Activated CD4-positive, alpha-beta T cell treated with anti-CD3 and anti-CD28 coated beads for 36 hours (primary cell): Measurements from ENCODE around the gene TRPM5. TPM values are rescaled to one million over a fixed set of nuclear protein-coding genes. Genes with fewer than 3 reads are reported as not detected.
A peak's percentile ranks its signal among the peaks of the same experiment; 100 is the strongest.

Experiments
- ATAC-seq: fragments of 200-7000 bp; cut with Tn5 transposase; one replicate; pipeline ENCODE4 v1.10.0; 2021; ENCODE audit warnings: mild to moderate bottlenecking, moderate library complexity
- CTCF ChIA-PET: fragments of 350-600 bp; sonication (Branson Sonifier 250); formaldehyde crosslinking; loops from one replicate; lab custom pipeline; 2021; ENCODE audit warnings: antibody characterized with exemption; lab: Charles Lee
- POLR2A ChIA-PET: fragments of 350-600 bp; sonication (Branson Sonifier 250); formaldehyde crosslinking; loops from one replicate; lab custom pipeline; 2021; ENCODE audit warnings: antibody characterized with exemption, inconsistent platforms; lab: Charles Lee
- DNase-seq: peaks from one replicate; pipeline ENCODE4 v3.0.0-alpha.2; 2020
- H3K27ac Mint-ChIP-seq: one replicate; pipeline ENCODE4 v1.8.0; 2021; ENCODE audit warnings: mixed read lengths
- H3K27me3 Mint-ChIP-seq: one replicate; pipeline ENCODE4 v1.8.0; 2021; ENCODE audit warnings: mixed read lengths
- H3K36me3 Mint-ChIP-seq: one replicate; pipeline ENCODE4 v1.8.0; 2021; ENCODE audit warnings: low read depth, mixed read lengths
- H3K4me1 Mint-ChIP-seq: one replicate; pipeline ENCODE4 v1.8.0; 2021; ENCODE audit warnings: mixed read lengths
- H3K4me3 Mint-ChIP-seq: one replicate; pipeline ENCODE4 v1.8.0; 2021; ENCODE audit warnings: mild to moderate bottlenecking, moderate library complexity, mixed read lengths
- H3K9me3 Mint-ChIP-seq: one replicate; pipeline ENCODE4 v1.8.0; 2021; ENCODE audit warnings: low read depth, mixed read lengths
- intact Hi-C, 2 experiments: fragments of 100-400 bp; cut with DNase I in 1 of 2; cut with micrococcal nuclease in 1 of 2; formaldehyde crosslinking; loops; one replicate each; pipeline versions ENCODE4 v1.14.2 to v1.15.1; 2022 to 2024; cut with DNase I, micrococcal nuclease
- total RNA-seq, 2 experiments: library from RNA; stranded (reverse); gene quantifications; one replicate each; pipeline ENCODE4 v1.2.3, GENCODE V29; 2021

The TRPM5 gene, protein sequence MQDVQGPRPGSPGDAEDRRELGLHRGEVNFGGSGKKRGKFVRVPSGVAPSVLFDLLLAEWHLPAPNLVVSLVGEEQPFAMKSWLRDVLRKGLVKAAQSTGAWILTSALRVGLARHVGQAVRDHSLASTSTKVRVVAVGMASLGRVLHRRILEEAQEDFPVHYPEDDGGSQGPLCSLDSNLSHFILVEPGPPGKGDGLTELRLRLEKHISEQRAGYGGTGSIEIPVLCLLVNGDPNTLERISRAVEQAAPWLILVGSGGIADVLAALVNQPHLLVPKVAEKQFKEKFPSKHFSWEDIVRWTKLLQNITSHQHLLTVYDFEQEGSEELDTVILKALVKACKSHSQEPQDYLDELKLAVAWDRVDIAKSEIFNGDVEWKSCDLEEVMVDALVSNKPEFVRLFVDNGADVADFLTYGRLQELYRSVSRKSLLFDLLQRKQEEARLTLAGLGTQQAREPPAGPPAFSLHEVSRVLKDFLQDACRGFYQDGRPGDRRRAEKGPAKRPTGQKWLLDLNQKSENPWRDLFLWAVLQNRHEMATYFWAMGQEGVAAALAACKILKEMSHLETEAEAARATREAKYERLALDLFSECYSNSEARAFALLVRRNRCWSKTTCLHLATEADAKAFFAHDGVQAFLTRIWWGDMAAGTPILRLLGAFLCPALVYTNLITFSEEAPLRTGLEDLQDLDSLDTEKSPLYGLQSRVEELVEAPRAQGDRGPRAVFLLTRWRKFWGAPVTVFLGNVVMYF (N-terminal part only)
- total RNA-seq: under 1 TPM in 1 of 2 experiments, not detected in 1; 0.05 TPM

- DNase-seq (peak; percentile 92), ATAC-seq (peak; percentile 45)
- intact Hi-C loops: loop anchor here in 1 of 2 experiments (1.0 to 2.0 kb wide), 7 partner anchors 37 to 548 kb away; partner anchors contain the start of genes CD81, CDKN1C, NAP1L4 and TSSC4
- POLR2A ChIA-PET: interaction anchor here (1.5 kb wide), 1 partner anchor 66 kb away, joined by 5 read pairs; the partner anchor contains the start of gene CD81
- H3K27ac Mint-ChIP-seq: peak within 1 kb of the TSS; percentile 71
- CTCF ChIA-PET: interaction anchor here (1.1 kb wide), 2 partner anchors 68 to 89 kb away, joined by 3 read pairs; partner anchors contain the start of gene CD81
- no peaks in the 10 kb centered on the region for H3K27me3 Mint-ChIP-seq
- H3K9me3 Mint-ChIP-seq: peaks cover 2% of the 10 kb centered on the region
- H3K4me1 Mint-ChIP-seq: peaks cover 38% of the 10 kb centered on the region
- H3K36me3 Mint-ChIP-seq: no peaks in the 10 kb centered on the region
- peak within 1 kb of the TSS; percentile 86 for H3K4me3 Mint-ChIP-seq
Measured at GRCh38 chr11:2443881-2444820, at the start of gene TRPM5. TRPM5 (minus strand) TSS chr11:2444514; CDS start chr11:2423036, 21,478 bp downstream.

DNA sequence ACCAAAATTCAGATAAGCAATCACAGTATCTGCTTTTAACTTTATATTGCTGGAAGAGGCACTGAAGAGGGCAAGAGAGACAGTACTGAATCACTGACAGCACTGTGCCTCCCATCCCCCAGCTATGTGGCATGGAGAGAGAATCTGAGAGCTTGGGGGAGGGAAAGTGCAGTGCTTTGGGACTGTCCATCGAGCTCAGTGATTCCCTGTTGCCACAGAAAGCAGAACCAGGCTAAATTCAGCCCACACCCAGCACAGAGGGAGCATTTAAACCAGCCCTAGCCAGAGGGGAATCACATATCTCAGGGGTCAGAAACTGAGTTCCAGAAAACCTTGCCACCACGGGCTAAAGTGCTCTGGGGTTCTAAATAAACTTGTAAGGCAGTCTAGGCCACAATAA is 44.8 kb upstream of the TRPM5 start:
- ATAC-seq (no peak), DNase-seq (no peak)
- intact Hi-C loops: no loop called here
- H3K4me1 Mint-ChIP-seq: no peaks in the 10 kb centered on the region
- H3K27ac Mint-ChIP-seq: no peak overlapping the region
- ChIA-PET POLR2A (interaction anchor here (0.7 kb wide), 1 partner anchor 65 kb away, joined by 3 read pairs; no protein-coding TSS in a partner anchor), CTCF (interaction anchor here (0.6 kb wide), 1 partner anchor 891 kb away, joined by 3 read pairs; no protein-coding TSS in a partner anchor)
- H3K27me3 Mint-ChIP-seq: no peaks in the 10 kb centered on the region
- H3K9me3 Mint-ChIP-seq: peaks cover 42% of the 10 kb centered on the region
- H3K4me3 Mint-ChIP-seq: no peak overlapping the region
- H3K36me3 Mint-ChIP-seq: peaks cover 38% of the 10 kb centered on the region

DNA sequence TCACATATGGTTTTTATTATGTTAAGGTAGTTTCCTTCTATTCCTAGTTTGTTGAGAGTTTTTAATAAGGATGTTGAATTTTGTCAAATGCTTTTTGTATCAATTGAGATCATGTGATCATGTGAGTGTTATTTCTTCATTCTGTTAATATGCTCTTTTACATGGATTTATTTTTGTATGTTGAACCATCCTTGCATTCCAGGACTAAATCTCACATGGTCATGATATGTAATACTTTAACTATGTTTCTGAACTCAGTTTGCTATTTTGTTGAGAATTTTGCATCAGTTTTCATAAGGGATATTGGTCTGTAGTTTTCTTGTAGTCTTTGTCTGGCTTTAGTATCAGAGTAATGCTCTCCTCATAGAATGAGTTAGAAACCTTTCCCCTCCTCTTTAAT is 43.7 kb upstream of the TRPM5 start:
- intact Hi-C loops: no loop called here

DNA sequence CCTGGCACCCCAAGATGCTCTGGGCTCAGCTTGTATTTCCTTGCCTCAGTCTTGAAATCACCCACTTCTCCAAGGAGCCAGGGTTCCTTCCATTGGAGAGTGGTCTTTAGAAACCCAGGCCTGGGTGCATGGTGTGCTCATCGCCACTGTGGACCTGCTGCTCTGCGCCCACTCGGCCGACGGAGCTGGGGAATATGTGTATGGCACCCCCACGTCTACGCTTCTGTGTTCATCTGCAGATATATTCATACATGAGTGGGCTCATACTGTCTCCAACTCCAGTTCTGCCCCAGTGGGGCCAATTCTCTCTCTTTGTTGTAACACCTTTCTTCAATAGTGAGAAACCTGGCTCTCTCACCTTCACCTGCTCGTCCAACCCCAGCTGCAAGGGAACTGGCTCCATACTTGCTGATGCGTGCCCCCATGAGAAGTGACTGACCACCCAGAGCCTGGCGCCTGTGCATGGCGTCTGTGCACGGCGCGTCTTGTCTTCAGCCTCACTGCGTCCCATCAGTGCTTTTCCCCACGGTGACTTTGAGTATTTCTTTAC is 40.3 kb upstream of the TRPM5 start:
- Mint-ChIP-seq H3K27ac (no peak overlapping the region), H3K27me3 (no peaks in the 10 kb centered on the region), H3K36me3 (peaks cover 45% of the 10 kb centered on the region), H3K4me1 (peaks cover 24% of the 10 kb centered on the region), H3K9me3 (peaks cover 40% of the 10 kb centered on the region), H3K4me3 (no peak overlapping the region)
- POLR2A ChIA-PET: no interaction called here
- CTCF ChIA-PET: interaction anchor here (1.8 kb wide), 1 partner anchor 58 kb away, joined by 3 read pairs; no protein-coding TSS in a partner anchor
- ATAC-seq (no peak), DNase-seq (no peak)
- intact Hi-C loops: loop anchor here in 1 of 2 experiments (5.0 kb wide), 1 partner anchor 37 kb away; the partner anchor contains the start of gene KCNQ1

More for the DNA sequence above, 43.7 kb upstream of the TRPM5 start:
- H3K9me3 Mint-ChIP-seq: peaks cover 38% of the 10 kb centered on the region
- H3K27ac Mint-ChIP-seq: no peak overlapping the region
- H3K4me3 Mint-ChIP-seq: no peak overlapping the region
- ChIA-PET CTCF (interaction anchor here (0.8 kb wide), 1 partner anchor 1011 kb away, joined by 3 read pairs; no protein-coding TSS in a partner anchor), POLR2A (no interaction called here)
- peaks cover 38% of the 10 kb centered on the region for H3K36me3 Mint-ChIP-seq
- H3K4me1 Mint-ChIP-seq: no peaks in the 10 kb centered on the region
- ATAC-seq: no peak
- no peaks in the 10 kb centered on the region for H3K27me3 Mint-ChIP-seq
- DNase-seq: no peak

DNA sequence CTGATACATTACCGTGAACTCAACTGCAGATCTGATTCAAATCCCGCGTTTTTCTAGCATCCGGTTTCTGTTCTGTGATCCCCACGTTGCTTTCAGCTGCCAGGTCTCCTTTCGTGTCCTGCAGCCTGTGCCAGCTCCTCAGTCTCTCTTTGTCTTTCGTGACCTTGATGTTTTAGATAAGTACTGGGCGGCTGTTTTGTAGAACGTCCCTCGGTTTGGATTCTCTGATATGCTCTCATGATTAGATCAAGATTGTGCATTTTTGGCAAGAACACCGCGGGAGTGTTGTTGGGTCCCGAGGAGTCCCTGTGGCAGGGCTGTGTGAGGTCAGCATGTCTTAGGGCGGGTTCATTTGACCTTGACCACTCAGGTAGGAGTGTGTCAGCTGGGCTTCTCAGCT is 39.1 kb upstream of the TRPM5 start:
- ATAC-seq (no peak), DNase-seq (no peak)
- Mint-ChIP-seq H3K4me3 (no peak overlapping the region), H3K27me3 (no peaks in the 10 kb centered on the region), H3K36me3 (peaks cover 48% of the 10 kb centered on the region), H3K9me3 (peaks cover 35% of the 10 kb centered on the region), H3K27ac (no peak overlapping the region), H3K4me1 (peaks cover 26% of the 10 kb centered on the region)
- intact Hi-C loops: loop anchor here in 1 of 2 experiments (5.0 kb wide), 1 partner anchor 36 kb away; the partner anchor contains the start of gene KCNQ1
- POLR2A ChIA-PET: no interaction called here
- CTCF ChIA-PET: interaction anchor here (1.8 kb wide), 1 partner anchor 57 kb away, joined by 3 read pairs; no protein-coding TSS in a partner anchor

GRCh38 chr11:2482745-2483144 is 38.4 kb upstream of the TRPM5 start:
- Mint-ChIP-seq H3K27ac (no peak overlapping the region), H3K9me3 (peaks cover 32% of the 10 kb centered on the region), H3K27me3 (no peaks in the 10 kb centered on the region), H3K4me3 (no peak overlapping the region), H3K36me3 (peaks cover 48% of the 10 kb centered on the region), H3K4me1 (peaks cover 26% of the 10 kb centered on the region)
- ChIA-PET CTCF (no interaction called here), POLR2A (no interaction called here)
- no peak for DNase-seq
- intact Hi-C loops: loop anchor here in 1 of 2 experiments (5.0 kb wide), 1 partner anchor 35 kb away; the partner anchor contains the start of gene KCNQ1
- ATAC-seq: no peak

DNA sequence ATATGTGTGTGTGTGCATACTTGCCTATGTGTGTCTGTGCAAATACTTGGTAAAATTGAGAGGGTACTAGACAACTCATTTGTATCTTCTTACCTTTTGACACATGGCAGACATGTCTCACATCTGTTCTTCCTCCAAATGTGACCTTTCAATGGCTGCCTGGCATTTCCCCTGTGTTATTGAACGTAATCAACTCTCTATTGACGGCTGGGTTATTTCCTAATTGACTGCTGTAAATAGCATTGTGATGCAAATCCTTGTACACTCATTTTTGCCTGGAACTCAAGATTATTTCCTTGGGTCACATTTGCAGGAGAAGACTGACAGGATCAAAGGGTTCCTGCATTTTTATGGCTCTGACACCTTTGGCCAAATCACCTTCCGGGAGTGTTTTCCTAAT is 37.9 kb upstream of the TRPM5 start:
- peaks cover 26% of the 10 kb centered on the region for H3K4me1 Mint-ChIP-seq
- H3K27me3 Mint-ChIP-seq: no peaks in the 10 kb centered on the region
- intact Hi-C loops: loop anchor here in 1 of 2 experiments (5.0 kb wide), 1 partner anchor 35 kb away; the partner anchor contains the start of gene KCNQ1
- no peak for DNase-seq
- ATAC-seq: no peak
- peaks cover 29% of the 10 kb centered on the region for H3K9me3 Mint-ChIP-seq
- ChIA-PET POLR2A (no interaction called here), CTCF (interaction anchor here (1.3 kb wide), 1 partner anchor 24 kb away, joined by 3 read pairs; no protein-coding TSS in a partner anchor)
- no peak overlapping the region for H3K27ac Mint-ChIP-seq
- peaks cover 52% of the 10 kb centered on the region for H3K36me3 Mint-ChIP-seq
- H3K4me3 Mint-ChIP-seq: no peak overlapping the region

DNA sequence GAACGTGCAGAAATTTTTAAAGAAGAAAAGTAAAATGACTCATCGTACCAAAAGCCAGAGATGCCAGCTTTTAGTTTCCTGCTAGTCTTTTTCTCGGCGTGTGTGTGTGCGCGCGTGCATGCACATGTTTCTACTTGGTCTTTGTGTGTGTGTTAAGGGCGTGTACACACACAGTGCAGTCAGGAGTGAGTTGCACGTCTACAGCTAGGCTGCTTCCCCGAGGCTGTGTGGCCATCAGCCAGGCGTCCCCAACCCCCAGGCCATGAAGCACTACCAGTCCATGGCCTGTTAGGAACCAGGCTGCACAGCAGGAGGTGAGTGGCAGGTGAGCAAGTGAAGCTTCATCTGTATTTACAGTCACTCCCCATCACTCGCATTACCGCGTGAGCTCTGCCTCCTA is 36.9 kb upstream of the TRPM5 start:
- peaks cover 21% of the 10 kb centered on the region for H3K9me3 Mint-ChIP-seq
- H3K4me1 Mint-ChIP-seq: peaks cover 26% of the 10 kb centered on the region
- peaks cover 50% of the 10 kb centered on the region for H3K36me3 Mint-ChIP-seq
- intact Hi-C loops: loop anchor here (1.0 to 5.0 kb wide), 3 partner anchors 14 to 36 kb away; partner anchors contain the start of genes KCNQ1 (in 2 of the 2) and TRPM5 (in 1 of the 2)
- H3K4me3 Mint-ChIP-seq: peak overlapping the region; percentile 53
- no peaks in the 10 kb centered on the region for H3K27me3 Mint-ChIP-seq
- ATAC-seq: peak; percentile 77
- CTCF ChIA-PET: interaction anchor here (1.3 kb wide), 1 partner anchor 23 kb away, joined by 3 read pairs; no protein-coding TSS in a partner anchor
- peak; percentile 71 for DNase-seq
- POLR2A ChIA-PET: interaction anchor here (0.6 kb wide), 1 partner anchor 39 kb away, joined by 3 read pairs; no protein-coding TSS in a partner anchor
- peak overlapping the region; percentile 95 for H3K27ac Mint-ChIP-seq

GRCh38 chr11:2480874-2481220 is 36.5 kb upstream of the TRPM5 start:
- CTCF ChIA-PET: no interaction called here

More at GRCh38 chr11:2480874-2481220, 36.5 kb upstream of the TRPM5 start:
- intact Hi-C loops: loop anchor here (1.0 to 5.0 kb wide), 3 partner anchors 14 to 36 kb away; partner anchors contain the start of genes KCNQ1 (in 2 of the 2) and TRPM5 (in 1 of the 2)
- POLR2A ChIA-PET: no interaction called here
- Mint-ChIP-seq H3K27me3 (no peaks in the 10 kb centered on the region), H3K4me3 (peak overlapping the region; percentile 53), H3K27ac (peak overlapping the region; percentile 95), H3K36me3 (peaks cover 48% of the 10 kb centered on the region), H3K9me3 (peaks cover 21% of the 10 kb centered on the region), H3K4me1 (peaks cover 26% of the 10 kb centered on the region)
- DNase-seq (peak; percentile 47), ATAC-seq (peak; percentile 76)
